CD14-positive monocyte (primary cell): ENCODE measurements around the gene LCE5A. TPM values are rescaled to one million over a fixed set of nuclear protein-coding genes. Genes with fewer than 3 reads are reported as not detected.

ENCODE experiments used
- DNase-seq, 3 donors: peaks; one replicate each; pipeline ENCODE4 v3.0.0-alpha.2; 2011 to 2022
- H2AFZ ChIP-seq: 2 replicates; pipeline ENCODE4 v1.6.0; 2012; ENCODE audit warnings: mild to moderate bottlenecking, low read depth, low read length, inconsistent platforms; ENCODE audit not compliant: insufficient read depth, poor library complexity, severe bottlenecking
- H3K27ac ChIP-seq, 2 donors: 1 replicate in 1 of 2; 2 replicates in 1 of 2; pipeline ENCODE4 v1.5.1; 2012 to 2013; ENCODE audit warnings: low read length in 2 of 2, control low read depth in 1 of 2, inconsistent platforms in 1 of 2, low read depth in 1 of 2, mild to moderate bottlenecking in 1 of 2
- H3K27me3 ChIP-seq, 2 donors: one replicate each; pipeline versions ENCODE4 v1.6.0 to v1.6.1; 2011 to 2013; ENCODE audit warnings: low read length in 2 of 2; ENCODE audit not compliant: control insufficient read depth in 2 of 2, insufficient read depth in 2 of 2
- H3K36me3 ChIP-seq, 2 donors: replicated peaks in 1 of 2; 1 replicate in 1 of 2; 2 replicates in 1 of 2; pipeline versions ENCODE4 v1.5.1 to v1.6.1; 2012 to 2013; ENCODE audit warnings: low read length in 2 of 2, control low read depth in 1 of 2, inconsistent platforms in 1 of 2, mild to moderate bottlenecking in 1 of 2; ENCODE audit not compliant: insufficient read depth in 2 of 2, control insufficient read depth in 1 of 2
- H3K4me1 ChIP-seq, 2 donors: 1 replicate in 1 of 2; 2 replicates in 1 of 2; pipeline versions ENCODE4 v1.5.1 to v1.6.1; 2012 to 2013; ENCODE audit warnings: low read length in 2 of 2, control low read depth in 1 of 2, inconsistent platforms in 1 of 2, mild to moderate bottlenecking in 1 of 2, moderate library complexity in 1 of 2; ENCODE audit not compliant: insufficient read depth in 2 of 2, control insufficient read depth in 1 of 2
- H3K4me2 ChIP-seq: replicated peaks from 2 replicates; pipeline ENCODE3; 2012; ENCODE audit warnings: low read length, moderate library complexity, mild to moderate bottlenecking; ENCODE audit not compliant: poor library complexity, severe bottlenecking; ENCODE audit errors: extremely low read depth
- H3K4me3 ChIP-seq, 3 experiments: fragments of 200-600 bp in 1 of 3; sonication (generic) in 1 of 3; replicated peaks in 1 of 3; 1 replicate in 2 of 3; 2 replicates in 1 of 3; pipeline ENCODE4 v1.5.1; 2011 to 2013; ENCODE audit warnings: low read length in 3 of 3, mild to moderate bottlenecking in 3 of 3, control low read depth in 2 of 3, low read depth in 2 of 3, inconsistent platforms in 1 of 3, moderate library complexity in 1 of 3
- H3K79me2 ChIP-seq: 2 replicates; pipeline ENCODE4 v1.6.0; 2012; ENCODE audit warnings: mild to moderate bottlenecking, control low read depth, inconsistent platforms, low read length, moderate library complexity; ENCODE audit not compliant: insufficient read depth
- H3K9ac ChIP-seq: 2 replicates; pipeline ENCODE4 v1.6.0; 2017; ENCODE audit warnings: low read length, mild to moderate bottlenecking; ENCODE audit not compliant: insufficient read depth, poor library complexity, severe bottlenecking
- H3K9me3 ChIP-seq, 2 donors: replicated peaks in 1 of 2; 1 replicate in 1 of 2; 2 replicates in 1 of 2; pipeline versions ENCODE4 v1.5.1 to v1.6.1; 2012 to 2013; ENCODE audit warnings: low read length in 2 of 2, control low read depth in 1 of 2; ENCODE audit not compliant: control insufficient read depth in 1 of 2, insufficient read depth in 1 of 2
- H4K20me1 ChIP-seq: 2 replicates; pipeline ENCODE4 v1.6.0; 2012; ENCODE audit warnings: mild to moderate bottlenecking, low read length, control low read depth, moderate library complexity; ENCODE audit not compliant: insufficient read depth
- H3K27ac Mint-ChIP-seq, 7 donors: one replicate each; pipeline ENCODE4 v1.8.0; 2020; ENCODE audit warnings: mild to moderate bottlenecking in 7 of 7, mixed read lengths in 7 of 7, moderate library complexity in 6 of 7, inconsistent platforms in 2 of 7
- H3K27me3 Mint-ChIP-seq, 3 donors: one replicate each; pipeline ENCODE4 v1.8.0; 2021 to 2022; ENCODE audit warnings: low read depth in 3 of 3, mild to moderate bottlenecking in 3 of 3, mixed read lengths in 3 of 3, moderate library complexity in 3 of 3, inconsistent platforms in 1 of 3
- H3K36me3 Mint-ChIP-seq, 2 donors: one replicate each; pipeline ENCODE4 v1.8.0; 2020; ENCODE audit warnings: mixed read lengths in 2 of 2, inconsistent platforms in 1 of 2, mild to moderate bottlenecking in 1 of 2
- H3K4me1 Mint-ChIP-seq: one replicate; pipeline ENCODE4 v1.8.0; 2020; ENCODE audit warnings: mild to moderate bottlenecking, mixed read lengths
- H3K4me3 Mint-ChIP-seq, 2 donors: one replicate each; pipeline ENCODE4 v1.8.0; 2020; ENCODE audit warnings: mild to moderate bottlenecking in 2 of 2, mixed read lengths in 2 of 2, moderate library complexity in 1 of 2
- H3K9me3 Mint-ChIP-seq, 7 donors: one replicate each; pipeline ENCODE4 v1.8.0; 2020 to 2022; ENCODE audit warnings: mixed read lengths in 7 of 7, mild to moderate bottlenecking in 6 of 7, moderate library complexity in 6 of 7, inconsistent platforms in 2 of 7
- CTCF ChIP-seq: fragments of 200-600 bp; IDR thresholded peaks from one replicate; pipeline ENCODE4 v1.8.0; 2022; ENCODE audit warnings: antibody characterized with exemption, mild to moderate bottlenecking
- WGBS: methylation state at CpG from one replicate; pipeline ENCODE4 v1.1.5; 2013; ENCODE audit warnings: missing lambda C conversion rate; ENCODE audit not compliant: insufficient coverage; 5-methylcytosine and 5-hydroxymethylcytosine counted together
- intact Hi-C, 2 donors: fragments of 100-400 bp; cut with micrococcal nuclease; formaldehyde crosslinking; loops; one replicate each; pipeline versions ENCODE4 v1.15.0 to v1.15.1; 2023
- polyA plus RNA-seq, 3 donors: library from polyadenylated mRNA; depleted of rRNA in 1 of 3; unstranded in 2 of 3; stranded (reverse) in 1 of 3; fragments of 300-500 nt in 2 of 3; fragments of >200 nt in 1 of 3; fragmentation: Illumina TruSeq in 2 of 3; gene quantifications; 1 replicate in 2 of 3; 2 replicates in 1 of 3; pipeline ENCODE4 v1.2.3, GENCODE V29; 2012 to 2021

Gene LCE5A
- polyA plus RNA-seq, 3 donors = not detected

GRCh38 chr1:152511596-152511995 is 993 bp downstream of the LCE5A start:
- Mint-ChIP-seq H3K9me3 (peaks cover 0 to 4% (median 0%) of the 10 kb centered on the region in 7 donors), H3K27me3 (peaks cover 41 to 58% (median 49%) of the 10 kb centered on the region in 3 donors), H3K4me1 (peaks cover 4% of the 10 kb centered on the region), H3K27ac (no peak overlapping the region), H3K4me3 (peak overlapping the region in 1 of 2 donors; percentile 17), H3K36me3 (no peaks in the 10 kb centered on the region)
- Histone ChIP-seq H3K9me3 (peaks cover 0 to 19% of the 10 kb centered on the region in 2 donors), H4K20me1 (no peaks in the 10 kb centered on the region), H3K36me3 (no peaks in the 10 kb centered on the region), H3K27ac (no peak overlapping the region), H3K9ac (no peak overlapping the region), H2AFZ (no peak overlapping the region), H3K27me3 (peaks cover 39 to 47% of the 10 kb centered on the region in 2 donors), H3K79me2 (no peaks in the 10 kb centered on the region), H3K4me1 (peaks cover 0 to 4% of the 10 kb centered on the region in 2 donors), H3K4me3 (no peak overlapping the region), H3K4me2 (no peak overlapping the region)
- no peak for TF ChIP-seq CTCF
- intact Hi-C loops = no loop called here
- WGBS = 83% methylated on average over 4 of the region's 5 CpGs
- DNase-seq = no peak

DNA sequence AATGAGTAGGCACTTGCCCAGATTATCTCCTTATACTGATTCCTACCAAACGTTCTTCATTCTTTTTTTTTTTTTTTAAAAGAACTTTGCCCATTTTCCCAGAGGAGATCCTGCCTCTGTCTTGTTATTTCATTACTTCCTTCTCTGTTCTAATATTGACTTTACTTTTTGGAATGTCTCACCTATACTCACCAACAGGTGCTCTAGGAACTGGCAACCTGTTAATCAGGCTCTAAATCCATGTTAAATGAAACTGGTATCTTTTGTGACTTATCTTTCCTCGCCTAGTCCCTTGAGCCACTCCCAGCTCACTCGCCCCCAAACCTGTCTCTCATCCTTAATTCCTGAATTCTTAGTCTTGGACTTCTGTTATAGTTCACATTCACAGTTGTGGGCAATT is 2.5 kb downstream of the LCE5A start:
- H3K36me3 Mint-ChIP-seq = no peaks in the 10 kb centered on the region
- no peak for DNase-seq
- H2AFZ ChIP-seq = no peak overlapping the region
- H3K4me3 ChIP-seq = no peak overlapping the region
- peaks cover 0 to 4% (median 0%) of the 10 kb centered on the region in 7 donors for H3K9me3 Mint-ChIP-seq
- intact Hi-C loops = no loop called here
- peaks cover 4% of the 10 kb centered on the region for H3K4me1 Mint-ChIP-seq
- TF ChIP-seq CTCF = no peak
- no peaks in the 10 kb centered on the region for H3K36me3 ChIP-seq
- H3K4me3 Mint-ChIP-seq = peak overlapping the region in 1 of 2 donors; percentile 5
- H4K20me1 ChIP-seq = no peaks in the 10 kb centered on the region
- H3K79me2 ChIP-seq = no peaks in the 10 kb centered on the region
- H3K27me3 Mint-ChIP-seq = peaks cover 46 to 65% (median 60%) of the 10 kb centered on the region in 3 donors
- peaks cover 0 to 4% of the 10 kb centered on the region in 2 donors for H3K4me1 ChIP-seq
- peaks cover 0 to 19% of the 10 kb centered on the region in 2 donors for H3K9me3 ChIP-seq
- WGBS = no CpG with 5 or more reads among the region's 3 CpGs
- H3K9ac ChIP-seq = no peak overlapping the region
- H3K27me3 ChIP-seq = peaks cover 43 to 58% of the 10 kb centered on the region in 2 donors
- H3K27ac ChIP-seq = no peak overlapping the region
- H3K4me2 ChIP-seq = no peak overlapping the region
- H3K27ac Mint-ChIP-seq = no peak overlapping the region
